KOPT-K1 (cell line): ENCODE data around the gene CBR3.
"Not testable (repeated sequence)": the region's sequence is repeated elsewhere in the genome, so short reads cannot be mapped to it uniquely, and the experiment has no call there.

Experiments
- H3K27ac ChIP-seq: fragments of 200-600 bp; sonication (generic); 2 replicates; pipeline ENCODE4 v1.5.1; 2016; ENCODE audit warnings: antibody characterized with exemption, mild to moderate bottlenecking, low read depth, low read length; ENCODE audit not compliant: poor library complexity, severe bottlenecking
- H3K36me3 ChIP-seq: fragments of 200-600 bp; sonication (generic); 2 replicates; pipeline ENCODE4 v1.5.1; 2017; ENCODE audit warnings: antibody characterized with exemption, mild to moderate bottlenecking, low read length, moderate library complexity; ENCODE audit not compliant: insufficient read depth
- H3K9me3 ChIP-seq: fragments of 200-600 bp; sonication (generic); 2 replicates; pipeline ENCODE4 v1.5.1; 2017; ENCODE audit warnings: antibody characterized with exemption, low read length, mild to moderate bottlenecking; ENCODE audit not compliant: insufficient read depth, poor library complexity, severe bottlenecking

Gene CBR3

DNA sequence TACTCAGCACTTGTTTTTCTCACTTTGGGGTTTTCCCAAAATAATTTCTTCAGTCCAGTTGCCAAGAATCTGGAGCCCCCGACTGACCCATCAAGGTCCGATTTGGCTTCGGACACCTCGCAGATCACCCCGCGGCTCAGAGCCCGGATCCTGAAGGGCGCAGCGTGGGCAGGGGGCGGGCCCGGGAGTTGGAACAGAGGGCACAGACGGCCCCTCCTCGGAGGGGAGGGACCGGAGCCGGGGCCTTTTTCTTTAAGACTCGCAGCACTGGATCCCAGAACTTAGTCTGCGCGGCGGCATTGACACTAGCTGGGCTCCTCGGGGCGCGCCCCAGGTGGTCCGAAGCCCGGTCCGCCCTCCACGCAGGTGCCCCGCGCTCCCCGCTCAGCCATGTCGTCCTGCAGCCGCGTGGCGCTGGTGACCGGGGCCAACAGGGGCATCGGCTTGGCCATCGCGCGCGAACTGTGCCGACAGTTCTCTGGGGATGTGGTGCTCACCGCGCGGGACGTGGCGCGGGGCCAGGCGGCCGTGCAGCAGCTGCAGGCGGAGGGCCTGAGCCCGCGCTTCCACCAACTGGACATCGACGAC lies at the start of gene CBR3:
Gene CBR3 (plus strand): TSS at position 277 of the 588 bp plus-strand sequence. CDS start 114 bp downstream, at position 391.
- Histone ChIP-seq H3K27ac (peak within 1 kb of the TSS; percentile 30), H3K36me3 (no peaks in the 10 kb centered on the region), H3K9me3 (no peaks in the 10 kb centered on the region)

DNA sequence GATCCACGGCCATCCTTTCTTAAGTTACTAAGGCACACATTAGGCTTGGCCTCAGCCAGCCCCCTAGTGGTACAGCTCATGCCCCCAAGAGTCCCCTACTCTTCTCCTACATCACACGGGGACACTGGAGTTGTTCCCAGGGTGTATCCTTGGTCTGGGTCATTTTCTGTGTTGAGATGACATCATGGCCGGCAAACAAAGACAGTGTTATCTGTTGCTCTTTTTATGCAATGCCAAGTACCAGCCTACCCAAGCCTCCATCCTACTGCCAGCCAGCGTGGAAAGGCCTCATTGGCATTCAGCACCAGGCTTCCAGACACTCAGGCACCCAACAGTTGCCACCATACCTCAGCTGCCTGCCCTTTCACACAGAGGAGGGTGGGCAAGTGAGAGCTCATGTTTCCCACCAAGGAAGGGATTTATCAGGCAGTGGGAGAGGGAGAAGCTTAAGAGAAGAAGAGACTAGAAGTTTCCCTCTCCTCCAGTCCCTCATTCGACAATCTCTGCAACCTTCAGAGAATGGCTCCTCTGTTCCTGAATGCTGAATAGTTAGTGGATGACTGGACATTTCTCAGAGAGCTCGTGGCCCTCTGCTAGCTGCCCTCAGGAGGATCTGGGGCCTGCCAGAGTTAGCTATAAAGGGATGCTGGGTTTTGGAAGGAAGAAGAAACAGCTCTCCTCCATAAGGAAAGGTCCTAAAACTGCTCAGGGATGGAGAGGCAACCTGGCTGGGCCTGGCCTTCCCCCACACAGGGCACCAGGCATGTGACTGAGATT lies 47.3 kb upstream of the CBR3 start:
- Histone ChIP-seq H3K36me3 (no peaks in the 10 kb centered on the region), H3K27ac (no peak overlapping the region), H3K9me3 (peaks cover under 1% of the 10 kb centered on the region)

DNA sequence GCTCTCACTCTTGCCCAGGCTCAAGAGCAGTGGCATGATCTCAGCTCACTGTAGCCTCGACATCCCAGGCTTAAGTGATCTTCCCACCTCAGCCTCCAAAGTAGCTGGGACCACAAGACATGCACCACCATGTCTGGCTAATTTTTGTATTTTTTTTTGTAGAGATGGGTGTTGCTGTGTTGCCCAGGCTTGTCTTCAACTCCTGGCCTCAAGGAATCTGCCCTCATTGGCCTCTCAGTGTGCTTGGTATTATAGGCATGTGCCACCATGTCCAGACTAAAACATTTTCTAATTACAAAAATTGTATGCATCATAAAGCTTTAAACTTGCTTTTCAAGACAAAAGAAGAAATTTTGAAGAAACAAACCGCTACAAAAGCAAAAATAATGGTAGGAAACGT lies 44.9 kb upstream of the CBR3 start:
- Histone ChIP-seq H3K36me3 (no peaks in the 10 kb centered on the region), H3K27ac (no peak overlapping the region), H3K9me3 (peaks cover 24% of the 10 kb centered on the region)

DNA sequence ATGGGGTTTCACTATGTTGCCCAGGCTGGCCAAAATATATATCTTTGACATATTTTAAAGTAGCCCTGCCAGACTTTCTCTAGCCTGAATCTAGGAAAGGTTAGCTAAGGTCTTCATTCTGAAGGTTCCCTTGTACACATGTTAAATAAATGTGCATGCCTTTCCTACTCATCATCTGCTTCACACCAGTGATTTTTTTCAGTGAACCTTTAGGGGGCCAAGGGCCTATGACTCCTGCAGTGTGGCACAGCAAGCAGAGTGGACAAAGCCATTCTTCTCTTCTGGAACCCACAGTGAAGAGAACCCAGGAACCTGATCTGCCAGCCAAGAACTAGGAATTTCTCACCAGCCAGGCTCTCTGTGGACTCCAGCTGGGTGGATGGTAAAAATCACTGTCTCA lies 42.2 kb upstream of the CBR3 start:
- no peaks in the 10 kb centered on the region for H3K36me3 ChIP-seq

DNA sequence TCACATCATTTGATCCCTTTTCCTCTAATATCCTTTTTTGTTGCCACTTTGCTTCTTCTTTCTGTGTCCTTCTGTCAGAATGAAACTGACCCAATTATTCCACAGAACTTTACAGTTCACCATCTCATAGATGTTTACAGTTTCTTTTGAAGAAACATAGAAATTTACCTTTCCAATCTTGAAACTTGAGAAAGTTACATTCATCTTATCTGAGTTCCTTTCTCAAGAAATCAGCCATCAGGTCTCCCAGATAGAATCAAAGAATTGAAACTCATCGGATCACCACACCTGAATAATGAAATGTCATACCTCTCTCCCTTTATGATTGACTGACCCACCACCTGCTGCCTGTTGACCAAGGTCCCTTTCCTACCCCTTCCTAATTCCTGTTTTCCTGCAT lies 41.4 kb upstream of the CBR3 start:
- Histone ChIP-seq H3K36me3 (no peaks in the 10 kb centered on the region), H3K27ac (no peak overlapping the region), H3K9me3 (peaks cover 31% of the 10 kb centered on the region)

More for the DNA sequence above, 42.2 kb upstream of the CBR3 start:
- H3K9me3 ChIP-seq: peaks cover 31% of the 10 kb centered on the region
- no peak overlapping the region for H3K27ac ChIP-seq

DNA sequence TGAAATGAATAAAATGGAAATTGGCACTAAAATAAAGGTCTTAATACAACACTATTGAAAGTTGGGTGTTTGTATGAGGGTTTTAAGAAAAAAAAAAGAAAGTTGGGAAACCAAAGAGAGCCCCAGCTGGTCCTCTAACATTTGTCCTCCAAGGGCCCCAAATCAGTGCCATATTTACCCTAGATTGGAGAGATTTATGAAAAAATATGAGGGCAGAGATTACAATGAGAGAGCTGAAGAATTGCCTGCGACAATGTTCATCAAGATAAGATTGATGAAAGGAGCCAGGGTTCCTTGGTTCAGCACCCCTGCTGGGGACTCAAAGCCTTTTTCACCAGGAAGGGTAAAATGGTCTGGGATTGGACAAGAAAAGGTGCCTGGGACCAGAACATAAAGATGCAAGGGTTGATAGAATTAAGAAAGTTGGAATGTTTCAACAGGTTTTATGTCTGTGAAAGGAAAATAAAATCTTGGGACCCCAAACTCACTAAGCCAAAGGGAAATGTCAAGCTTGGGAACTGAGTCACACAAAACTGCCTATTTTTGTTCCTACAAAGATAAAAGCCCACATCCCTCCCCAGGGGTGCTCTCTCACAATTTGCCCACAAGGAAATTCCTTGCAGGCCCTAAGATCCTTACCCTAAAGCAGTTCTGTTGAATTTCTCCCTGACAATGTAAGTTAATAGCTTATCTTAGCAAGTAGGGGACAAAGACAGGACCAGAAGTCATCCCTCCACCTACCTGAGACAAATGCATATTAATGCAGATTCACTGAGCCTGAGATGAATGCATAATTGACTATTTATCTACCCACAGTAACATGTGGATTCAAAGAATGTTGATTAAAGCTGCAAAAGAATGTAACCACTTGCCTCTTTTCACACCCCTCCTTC lies 38.2 kb upstream of the CBR3 start:
- H3K9me3 ChIP-seq: peaks cover 31% of the 10 kb centered on the region
- no peaks in the 10 kb centered on the region for H3K36me3 ChIP-seq
- no peak overlapping the region for H3K27ac ChIP-seq

DNA sequence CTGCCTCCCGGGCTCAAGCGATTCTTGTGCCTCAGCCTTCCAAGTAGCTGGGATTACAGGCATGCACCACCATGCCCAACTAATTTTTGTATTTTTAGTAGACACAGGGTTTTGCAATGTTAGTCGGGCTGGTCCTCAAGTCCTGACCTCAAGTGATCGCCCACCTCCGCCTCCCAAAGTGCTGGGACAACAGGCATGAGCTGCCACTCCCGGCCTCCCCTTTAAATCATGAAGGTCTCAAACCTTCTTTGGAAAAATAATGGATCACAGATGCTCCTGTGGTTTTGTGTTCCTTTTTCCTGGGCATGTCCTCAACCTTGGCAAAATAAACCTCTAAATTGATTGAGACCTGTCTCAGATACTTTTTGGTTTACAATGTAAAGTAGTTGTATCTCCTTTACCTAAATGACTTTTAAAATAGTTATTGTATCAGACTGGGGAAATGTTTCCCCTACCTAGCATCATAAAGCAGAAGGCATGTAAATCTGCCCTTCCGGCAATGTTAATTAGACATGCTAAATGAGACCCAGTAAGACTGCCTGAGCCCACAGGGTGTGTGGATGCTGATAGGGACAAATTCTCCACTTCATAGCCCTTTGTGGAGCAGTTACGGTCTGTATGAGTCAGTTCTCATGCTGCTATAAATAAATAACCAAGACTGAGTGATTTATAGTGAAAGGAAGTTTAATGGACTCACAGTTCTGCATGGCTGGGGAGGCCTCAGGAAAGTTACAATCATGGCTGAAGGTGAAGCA lies 37.3 kb upstream of the CBR3 start:
- no peaks in the 10 kb centered on the region for H3K36me3 ChIP-seq
- no peak overlapping the region for H3K27ac ChIP-seq
- peaks cover 29% of the 10 kb centered on the region for H3K9me3 ChIP-seq

DNA sequence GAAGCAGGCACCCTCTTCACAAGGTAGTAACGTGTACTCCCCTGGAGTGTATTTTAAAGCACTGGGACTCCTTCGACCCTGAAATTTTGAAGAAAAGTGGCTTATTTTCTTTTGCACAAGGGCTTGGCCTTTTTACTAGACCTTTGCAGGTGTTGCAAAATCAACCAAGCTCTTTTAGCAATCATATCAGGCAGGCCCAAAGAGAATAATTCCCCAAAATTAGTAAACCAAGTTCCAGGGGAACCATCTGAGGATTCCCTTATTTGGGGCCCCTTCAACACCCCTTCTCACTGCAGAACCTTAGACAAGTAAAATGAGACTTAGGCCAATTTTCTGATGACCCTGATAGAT lies 36.7 kb upstream of the CBR3 start:
- Histone ChIP-seq H3K9me3 (peaks cover 29% of the 10 kb centered on the region), H3K27ac (no peak overlapping the region)

DNA sequence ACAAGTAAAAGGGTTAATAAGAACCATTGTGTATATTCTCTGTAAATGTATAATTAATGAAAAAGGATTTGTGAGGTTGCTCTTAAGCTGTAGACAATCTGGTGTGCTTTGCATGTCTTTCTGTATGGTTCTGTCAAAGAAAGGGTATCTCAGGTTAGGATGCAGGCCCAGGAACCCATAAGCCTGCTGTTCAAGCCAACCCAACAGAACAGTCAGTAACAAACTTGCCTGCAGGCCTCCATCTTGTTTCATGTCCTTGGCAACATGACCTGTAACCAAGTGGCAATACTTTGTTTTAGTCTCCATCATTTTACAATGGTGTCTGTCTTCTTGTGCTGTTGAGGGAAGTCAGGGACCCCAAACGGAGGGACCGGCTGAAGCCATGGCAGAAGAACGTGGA lies 35.9 kb upstream of the CBR3 start:
- H3K27ac ChIP-seq: no peak overlapping the region

More for the DNA sequence above, 36.7 kb upstream of the CBR3 start:
- no peaks in the 10 kb centered on the region for H3K36me3 ChIP-seq

DNA sequence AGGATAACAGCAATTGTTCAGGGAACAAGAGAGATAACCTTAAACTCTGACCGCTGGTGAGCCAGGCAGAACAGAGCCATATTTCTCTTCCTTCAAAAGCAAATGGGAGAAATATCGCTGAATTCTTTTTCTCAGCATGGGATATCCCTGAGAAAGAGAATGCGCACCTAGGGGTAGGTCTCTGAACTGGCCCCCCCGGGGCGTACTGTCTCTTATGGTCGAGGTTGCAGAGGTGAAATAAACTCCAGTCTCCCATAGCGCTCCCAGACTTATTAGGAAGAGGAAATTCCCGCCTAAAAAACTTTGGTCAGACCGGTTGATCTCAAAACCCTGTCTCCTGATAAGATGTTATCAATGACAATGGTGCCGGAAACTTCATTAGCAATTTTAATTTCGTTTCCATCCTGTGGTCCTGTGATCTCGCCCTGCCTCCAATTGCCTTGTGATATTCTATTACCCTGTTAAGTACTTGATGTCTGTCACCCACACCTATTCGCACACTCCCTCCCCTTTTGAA lies 35.1 kb upstream of the CBR3 start:
- H3K27ac ChIP-seq, H3K36me3 ChIP-seq: not testable (repeated sequence)
- peaks cover 20% of the 10 kb centered on the region for H3K9me3 ChIP-seq

More for the DNA sequence above, 35.9 kb upstream of the CBR3 start:
- Histone ChIP-seq H3K9me3 (peaks cover 26% of the 10 kb centered on the region), H3K36me3 (no peaks in the 10 kb centered on the region)

DNA sequence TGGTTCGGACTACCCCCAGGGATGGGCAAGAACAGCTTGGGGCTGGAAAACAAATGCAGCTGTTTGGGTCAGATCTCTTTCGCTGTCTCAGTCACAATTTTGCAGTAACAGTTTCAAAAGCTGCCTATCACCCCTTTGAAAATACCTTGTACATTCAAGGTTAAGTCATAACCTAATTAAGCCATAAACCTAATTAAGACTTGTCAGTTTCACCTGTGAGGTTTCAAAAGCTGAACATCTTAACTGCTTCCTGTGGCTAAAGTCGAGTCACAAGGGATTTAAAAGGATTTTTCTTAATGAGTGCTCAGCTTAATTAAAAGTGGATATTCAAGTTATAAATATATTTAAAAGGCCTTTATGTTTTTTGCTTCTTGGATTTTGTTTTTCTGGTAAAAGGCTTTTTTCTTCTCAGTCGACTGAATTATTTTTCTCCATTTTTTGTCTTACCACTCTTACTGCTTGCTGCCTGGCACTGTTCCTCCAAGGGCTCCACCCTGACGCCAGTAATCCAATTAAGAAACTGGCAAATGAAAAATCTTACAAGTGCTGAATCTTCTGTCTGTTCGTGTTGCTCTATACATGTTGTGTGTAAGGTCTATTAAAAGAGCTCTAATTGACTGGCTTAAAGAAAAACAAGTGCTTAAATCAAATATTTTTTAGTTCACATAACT lies 33.8 kb upstream of the CBR3 start:
- Histone ChIP-seq H3K27ac (no peak overlapping the region), H3K36me3 (no peaks in the 10 kb centered on the region), H3K9me3 (peaks cover 11% of the 10 kb centered on the region)

DNA sequence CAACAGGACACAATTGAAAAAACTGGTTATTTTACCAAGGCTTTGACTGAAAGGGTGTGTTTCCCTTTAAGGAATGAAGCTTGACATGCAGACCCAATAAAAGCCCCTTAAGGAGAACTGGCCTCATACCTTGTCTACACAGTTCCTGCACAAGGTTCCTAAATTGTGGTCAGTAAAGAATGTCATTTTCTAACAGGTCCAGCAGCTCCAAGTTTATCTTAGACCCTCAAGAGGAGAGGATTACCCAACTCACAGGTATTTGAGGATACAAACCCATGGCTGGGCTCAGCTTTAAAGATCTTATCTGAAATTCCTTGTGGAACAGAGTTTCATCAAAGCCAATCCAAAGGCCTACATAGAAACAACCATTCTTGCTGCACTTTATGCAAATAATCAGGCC lies 31.4 kb upstream of the CBR3 start:
- Histone ChIP-seq H3K9me3 (peaks cover 11% of the 10 kb centered on the region), H3K27ac (no peak overlapping the region), H3K36me3 (no peaks in the 10 kb centered on the region)

DNA sequence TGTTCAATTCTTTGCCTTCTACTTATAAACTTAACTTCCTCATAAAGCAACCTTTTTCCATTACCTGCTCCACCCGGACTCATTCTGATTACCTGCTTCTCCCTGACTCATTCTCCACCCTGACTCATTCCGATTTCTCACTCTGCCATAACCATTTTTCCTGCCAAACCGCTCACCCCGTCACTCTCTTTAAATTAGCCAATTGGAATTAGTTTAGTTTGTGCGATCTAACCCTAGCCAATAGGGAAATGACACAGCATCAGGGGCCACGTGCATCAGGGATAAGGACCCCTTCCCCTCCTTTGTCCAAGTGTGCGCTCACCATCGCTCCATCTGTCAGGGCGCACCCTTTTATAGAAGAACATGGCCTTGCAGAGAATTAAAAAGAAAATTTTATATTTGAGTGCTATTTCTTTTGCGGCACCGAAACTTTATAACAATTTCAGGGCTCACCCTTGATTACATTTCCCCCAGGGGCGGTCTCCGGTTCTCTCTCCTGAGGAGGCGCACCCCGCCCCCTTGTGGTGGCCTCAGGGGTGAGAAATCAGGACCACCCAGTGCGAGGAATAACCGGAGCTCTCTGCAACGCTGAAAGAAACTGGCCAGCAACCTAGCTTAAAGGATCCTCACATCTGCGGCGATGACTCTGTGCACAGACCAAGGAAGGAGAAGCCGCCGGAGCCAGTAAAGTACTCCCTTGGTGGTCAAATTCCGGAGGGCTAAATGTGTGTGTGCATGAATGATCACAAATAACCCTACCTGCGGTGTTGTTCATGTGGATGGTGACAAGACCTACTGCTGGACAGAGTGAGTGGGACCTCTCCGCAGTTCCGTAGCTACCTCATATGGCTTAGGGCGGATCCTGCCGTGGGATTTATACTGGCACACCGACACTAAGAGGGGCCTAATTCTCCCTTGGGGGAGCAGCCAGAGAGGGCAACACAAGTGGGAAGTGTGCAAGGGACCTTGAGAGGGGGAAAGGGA lies 30.3 kb upstream of the CBR3 start:
- Histone ChIP-seq H3K27ac (no peak overlapping the region), H3K9me3 (peaks cover 11% of the 10 kb centered on the region), H3K36me3 (no peaks in the 10 kb centered on the region)
